ENCODE measurements around the gene PPFIA4.
A peak's percentile ranks its signal among the peaks of the same experiment; 100 is the strongest.

PPFIA4 gene

GRCh38 chr1:203113308-203113707 lies 87.0 kb downstream of the PPFIA4 start:
- H3K27ac Mint-ChIP-seq, result no peak overlapping the region
- no peak overlapping the region for H3K4me3 Mint-ChIP-seq
- H3K9me3 Mint-ChIP-seq, result no peaks in the 10 kb centered on the region
- H3K36me3 Mint-ChIP-seq, result no peaks in the 10 kb centered on the region
- peaks cover 10% of the 10 kb centered on the region for H3K27me3 Mint-ChIP-seq
- no peaks in the 10 kb centered on the region for H3K4me1 Mint-ChIP-seq
- ATAC-seq (ENCODE audit: low read depth) (no peak), DNase-seq (ENCODE audit: low spot score in 2 of 2) (no peak)

- no peak for DNase-seq (ENCODE audit: low spot score in 2 of 2)
- Mint-ChIP-seq H3K9me3 (no peaks in the 10 kb centered on the region), H3K27me3 (peaks cover 10% of the 10 kb centered on the region), H3K4me1 (no peaks in the 10 kb centered on the region), H3K36me3 (no peaks in the 10 kb centered on the region), H3K4me3 (no peak overlapping the region), H3K27ac (no peak overlapping the region)
- ATAC-seq (ENCODE audit: low read depth), result no peak
Measured at GRCh38 chr1:203114202-203114601, 87.9 kb downstream of the PPFIA4 start.

GRCh38 chr1:203116091-203116820 lies 90.0 kb downstream of the PPFIA4 start:
- H3K36me3 Mint-ChIP-seq, result no peaks in the 10 kb centered on the region
- no peak overlapping the region for H3K4me3 Mint-ChIP-seq
- peaks cover 21% of the 10 kb centered on the region for H3K27me3 Mint-ChIP-seq
- H3K4me1 Mint-ChIP-seq, result no peaks in the 10 kb centered on the region
- DNase-seq (ENCODE audit: low spot score in 2 of 2) (no peak), ATAC-seq (ENCODE audit: low read depth) (no peak)
- H3K27ac Mint-ChIP-seq, result no peak overlapping the region
- H3K9me3 Mint-ChIP-seq, result no peaks in the 10 kb centered on the region

GRCh38 chr1:203117611-203118575 lies 91.6 kb downstream of the PPFIA4 start:
- Mint-ChIP-seq H3K27me3 (peaks cover 28% of the 10 kb centered on the region), H3K27ac (no peak overlapping the region), H3K4me3 (no peak overlapping the region), H3K9me3 (no peaks in the 10 kb centered on the region), H3K36me3 (no peaks in the 10 kb centered on the region), H3K4me1 (peaks cover 3% of the 10 kb centered on the region)
- ATAC-seq (ENCODE audit: low read depth) (no peak), DNase-seq (ENCODE audit: low spot score in 2 of 2) (no peak)

- H3K27me3 Mint-ChIP-seq, result peaks cover 34% of the 10 kb centered on the region
- H3K27ac Mint-ChIP-seq, result no peak overlapping the region
Measured at GRCh38 chr1:203120325-203121153, 94.2 kb downstream of the PPFIA4 start.

GRCh38 chr1:203121186-203122015 lies 95.1 kb downstream of the PPFIA4 start:
- ATAC-seq (ENCODE audit: low read depth) (no peak), DNase-seq (ENCODE audit: low spot score in 2 of 2) (no peak)
- Mint-ChIP-seq H3K4me3 (no peak overlapping the region), H3K9me3 (no peaks in the 10 kb centered on the region), H3K27ac (no peak overlapping the region), H3K36me3 (no peaks in the 10 kb centered on the region), H3K4me1 (peaks cover 8% of the 10 kb centered on the region), H3K27me3 (peaks cover 31% of the 10 kb centered on the region)

More at GRCh38 chr1:203120325-203121153, 94.2 kb downstream of the PPFIA4 start:
- no peak for DNase-seq (ENCODE audit: low spot score in 2 of 2)
- Mint-ChIP-seq H3K4me3 (no peak overlapping the region), H3K36me3 (no peaks in the 10 kb centered on the region), H3K9me3 (no peaks in the 10 kb centered on the region), H3K4me1 (peaks cover 5% of the 10 kb centered on the region)
- ATAC-seq (ENCODE audit: low read depth), result no peak

GRCh38 chr1:203122159-203122558 lies 95.9 kb downstream of the PPFIA4 start:
- no peaks in the 10 kb centered on the region for H3K9me3 Mint-ChIP-seq
- ATAC-seq (ENCODE audit: low read depth), result no peak

GRCh38 chr1:203124011-203124410 lies 97.7 kb downstream of the PPFIA4 start:
- H3K4me3 Mint-ChIP-seq, result no peak overlapping the region
- ATAC-seq (ENCODE audit: low read depth), result no peak
- no peaks in the 10 kb centered on the region for H3K9me3 Mint-ChIP-seq
- peaks cover 37% of the 10 kb centered on the region for H3K27me3 Mint-ChIP-seq
- no peak overlapping the region for H3K27ac Mint-ChIP-seq
- H3K36me3 Mint-ChIP-seq, result no peaks in the 10 kb centered on the region
- H3K4me1 Mint-ChIP-seq, result peaks cover 13% of the 10 kb centered on the region
- no peak for DNase-seq (ENCODE audit: low spot score in 2 of 2)

More at GRCh38 chr1:203122159-203122558, 95.9 kb downstream of the PPFIA4 start:
- Mint-ChIP-seq H3K4me3 (no peak overlapping the region), H3K27ac (no peak overlapping the region), H3K27me3 (peaks cover 35% of the 10 kb centered on the region), H3K4me1 (peaks cover 9% of the 10 kb centered on the region), H3K36me3 (no peaks in the 10 kb centered on the region)
- no peak for DNase-seq (ENCODE audit: low spot score in 2 of 2)

- no peak for ATAC-seq (ENCODE audit: low read depth)
- H3K4me3 Mint-ChIP-seq, result no peak overlapping the region
Measured at GRCh38 chr1:203124546-203125317, 98.4 kb downstream of the PPFIA4 start.

GRCh38 chr1:203126151-203126865 lies 100.0 kb downstream of the PPFIA4 start:
- ATAC-seq (ENCODE audit: low read depth), result no peak
- Mint-ChIP-seq H3K4me1 (peaks cover 13% of the 10 kb centered on the region), H3K27me3 (peaks cover 27% of the 10 kb centered on the region), H3K4me3 (no peak overlapping the region), H3K36me3 (no peaks in the 10 kb centered on the region), H3K9me3 (no peaks in the 10 kb centered on the region), H3K27ac (no peak overlapping the region)
- DNase-seq (ENCODE audit: low spot score in 2 of 2), result no peak

More at GRCh38 chr1:203124546-203125317, 98.4 kb downstream of the PPFIA4 start:
- Mint-ChIP-seq H3K9me3 (no peaks in the 10 kb centered on the region), H3K4me1 (peaks cover 13% of the 10 kb centered on the region), H3K27me3 (peaks cover 38% of the 10 kb centered on the region), H3K27ac (no peak overlapping the region), H3K36me3 (no peaks in the 10 kb centered on the region)
- no peak for DNase-seq (ENCODE audit: low spot score in 2 of 2)

GRCh38 chr1:203126866-203127665 lies 100.8 kb downstream of the PPFIA4 start:
- no peaks in the 10 kb centered on the region for H3K9me3 Mint-ChIP-seq
- peaks cover 24% of the 10 kb centered on the region for H3K27me3 Mint-ChIP-seq
- no peaks in the 10 kb centered on the region for H3K36me3 Mint-ChIP-seq
- ATAC-seq (ENCODE audit: low read depth) (no peak), DNase-seq (ENCODE audit: low spot score in 2 of 2) (no peak)
- H3K27ac Mint-ChIP-seq, result no peak overlapping the region
- H3K4me1 Mint-ChIP-seq, result peaks cover 10% of the 10 kb centered on the region
- H3K4me3 Mint-ChIP-seq, result peak overlapping the region; percentile 0
